Measurements from ENCODE around the gene DIRAS2. TPM values are rescaled to one million over a fixed set of nuclear protein-coding genes. Genes with fewer than 3 reads are reported as not detected.

The DIRAS2 gene
- total and polyA plus RNA-seq, 2 donors (not counting 1 experiment from before 2014, with no cell fraction given): not detected

DNA sequence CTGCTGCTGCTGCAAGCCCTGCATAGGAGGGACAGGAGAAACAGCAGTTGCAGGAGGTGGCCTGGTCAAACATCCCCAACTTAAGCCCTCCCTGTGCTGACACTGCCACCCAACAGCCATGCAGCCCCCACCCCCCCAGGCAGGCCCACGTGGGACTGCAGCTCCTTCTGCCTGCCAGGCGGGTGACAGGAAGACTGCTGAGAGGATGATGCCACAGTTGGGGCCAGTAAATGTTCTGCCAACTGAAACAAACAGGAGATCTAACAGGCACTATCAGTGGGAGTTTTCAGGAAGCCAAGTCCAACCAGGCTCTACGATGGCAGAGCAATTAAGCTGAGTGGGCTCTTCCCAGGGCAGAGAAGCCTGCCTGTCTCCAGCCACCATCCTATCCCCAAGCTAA lies 31.1 kb downstream of the DIRAS2 start:
- Histone ChIP-seq H3K27me3 (replicated peaks in 1 of 4; ENCODE audit: control extremely low read depth in 1 of 4, control insufficient read depth in 3 of 4, insufficient read depth in 4 of 4, low read length in 3 of 4) (peaks cover 0 to 3% (median 0%) of the 10 kb centered on the region in 4 experiments), H3K36me3 (replicated peaks in 1 of 2; ENCODE audit: control extremely low read depth in 1 of 2, control insufficient read depth in 1 of 2, extremely low read depth in 1 of 2, insufficient read depth in 2 of 2, low read length in 1 of 2) (no peaks in the 10 kb centered on the region), H3K79me2 (ENCODE audit: control insufficient read depth, insufficient read depth, low read length) (no peaks in the 10 kb centered on the region), H2AFZ (ENCODE audit: insufficient read depth, low read depth, low read length, poor library complexity, severe bottlenecking) (no peak overlapping the region), H3K4me2 (replicated peaks; ENCODE audit: low read depth, low read length, poor library complexity, severe bottlenecking) (no peak overlapping the region), H3K4me3 (ENCODE audit: control extremely low read depth in 1 of 5, extremely low read depth in 1 of 5, insufficient read depth in 1 of 5, low read depth in 2 of 5, low read length in 4 of 5) (no peak overlapping the region), H3K9ac (ENCODE audit: low read length) (no peak overlapping the region), H4K20me1 (ENCODE audit: control insufficient read depth, insufficient read depth, low read length, poor library complexity, severe bottlenecking) (no peaks in the 10 kb centered on the region), H3K4me1 (ENCODE audit: control insufficient read depth in 2 of 2, insufficient read depth in 2 of 2, low read length in 2 of 2) (no peaks in the 10 kb centered on the region), H3K9me3 (ENCODE audit: control extremely low read depth in 1 of 3, control insufficient read depth in 2 of 3, insufficient read depth in 1 of 3, low read length in 2 of 3) (no peaks in the 10 kb centered on the region), H3K27ac (ENCODE audit: low read length in 2 of 2) (no peak overlapping the region)
- Mint-ChIP-seq H3K4me3 (no peak overlapping the region), H3K27ac (no peak overlapping the region), H3K27me3 (peaks cover 59% of the 10 kb centered on the region), H3K9me3 (ENCODE audit: insufficient read depth) (no peaks in the 10 kb centered on the region), H3K4me1 (no peaks in the 10 kb centered on the region)
- ChIA-PET CTCF (no interaction called here), POLR2A (no interaction called here)
- no peak for ATAC-seq (ENCODE audit: low read depth)
- intact Hi-C loops (cut with micrococcal nuclease): no loop called here
- 33% methylated on average over 3 of the region's 3 CpGs for WGBS (ENCODE audit: insufficient coverage)
- no peak for DNase-seq
- TF ChIP-seq, protein P1, sequence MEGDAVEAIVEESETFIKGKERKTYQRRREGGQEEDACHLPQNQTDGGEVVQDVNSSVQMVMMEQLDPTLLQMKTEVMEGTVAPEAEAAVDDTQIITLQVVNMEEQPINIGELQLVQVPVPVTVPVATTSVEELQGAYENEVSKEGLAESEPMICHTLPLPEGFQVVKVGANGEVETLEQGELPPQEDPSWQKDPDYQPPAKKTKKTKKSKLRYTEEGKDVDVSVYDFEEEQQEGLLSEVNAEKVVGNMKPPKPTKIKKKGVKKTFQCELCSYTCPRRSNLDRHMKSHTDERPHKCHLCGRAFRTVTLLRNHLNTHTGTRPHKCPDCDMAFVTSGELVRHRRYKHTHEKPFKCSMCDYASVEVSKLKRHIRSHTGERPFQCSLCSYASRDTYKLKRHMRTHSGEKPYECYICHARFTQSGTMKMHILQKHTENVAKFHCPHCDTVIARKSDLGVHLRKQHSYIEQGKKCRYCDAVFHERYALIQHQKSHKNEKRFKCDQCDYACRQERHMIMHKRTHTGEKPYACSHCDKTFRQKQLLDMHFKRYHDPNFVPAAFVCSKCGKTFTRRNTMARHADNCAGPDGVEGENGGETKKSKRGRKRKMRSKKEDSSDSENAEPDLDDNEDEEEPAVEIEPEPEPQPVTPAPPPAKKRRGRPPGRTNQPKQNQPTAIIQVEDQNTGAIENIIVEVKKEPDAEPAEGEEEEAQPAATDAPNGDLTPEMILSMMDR (IDR thresholded peaks at IDR 0.05): no peak
- TF ChIP-seq EZH2 (IDR thresholded peaks at IDR 0.05; ENCODE audit: borderline replicate concordance, insufficient read depth, low read depth, low read length, poor library complexity, severe bottlenecking): no peak

DNA sequence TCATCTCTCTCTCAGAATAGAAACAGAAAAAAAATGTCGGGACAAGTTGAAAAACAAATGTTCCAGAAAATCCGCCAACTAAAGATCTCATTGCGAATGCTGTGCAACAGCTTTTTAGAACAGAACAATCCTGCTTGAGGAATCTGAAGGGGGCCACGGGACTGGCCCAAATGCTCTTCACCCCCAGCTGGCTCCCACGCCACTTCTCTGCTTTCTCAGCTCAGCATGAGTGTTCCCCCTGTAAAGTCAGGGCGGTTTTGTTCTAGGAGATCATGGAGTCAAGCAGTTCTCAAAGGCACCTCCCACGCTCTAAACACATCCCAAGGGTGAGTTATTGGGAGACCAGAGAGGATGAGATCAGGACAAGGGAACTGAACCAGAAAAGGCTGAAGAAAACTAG lies 31.5 kb downstream of the DIRAS2 start:
- Histone ChIP-seq H3K4me2 (replicated peaks; ENCODE audit: low read depth, low read length, poor library complexity, severe bottlenecking) (no peak overlapping the region), H3K9me3 (ENCODE audit: control extremely low read depth in 1 of 3, control insufficient read depth in 2 of 3, insufficient read depth in 1 of 3, low read length in 2 of 3) (no peaks in the 10 kb centered on the region), H3K4me1 (ENCODE audit: control insufficient read depth in 2 of 2, insufficient read depth in 2 of 2, low read length in 2 of 2) (no peaks in the 10 kb centered on the region), H3K4me3 (ENCODE audit: control extremely low read depth in 1 of 5, extremely low read depth in 1 of 5, insufficient read depth in 1 of 5, low read depth in 2 of 5, low read length in 4 of 5) (no peak overlapping the region), H3K79me2 (ENCODE audit: control insufficient read depth, insufficient read depth, low read length) (no peaks in the 10 kb centered on the region), H3K9ac (ENCODE audit: low read length) (no peak overlapping the region), H3K27me3 (replicated peaks in 1 of 4; ENCODE audit: control extremely low read depth in 1 of 4, control insufficient read depth in 3 of 4, insufficient read depth in 4 of 4, low read length in 3 of 4) (peaks cover 0 to 3% (median 0%) of the 10 kb centered on the region in 4 experiments), H2AFZ (ENCODE audit: insufficient read depth, low read depth, low read length, poor library complexity, severe bottlenecking) (no peak overlapping the region), H3K27ac (ENCODE audit: low read length in 2 of 2) (no peak overlapping the region), H4K20me1 (ENCODE audit: control insufficient read depth, insufficient read depth, low read length, poor library complexity, severe bottlenecking) (no peaks in the 10 kb centered on the region), H3K36me3 (replicated peaks in 1 of 2; ENCODE audit: control extremely low read depth in 1 of 2, control insufficient read depth in 1 of 2, extremely low read depth in 1 of 2, insufficient read depth in 2 of 2, low read length in 1 of 2) (no peaks in the 10 kb centered on the region)
- ChIA-PET POLR2A (no interaction called here), CTCF (no interaction called here)
- Mint-ChIP-seq H3K27ac (no peak overlapping the region), H3K4me3 (no peak overlapping the region), H3K27me3 (peaks cover 59% of the 10 kb centered on the region), H3K9me3 (ENCODE audit: insufficient read depth) (no peaks in the 10 kb centered on the region), H3K4me1 (no peaks in the 10 kb centered on the region)
- ATAC-seq (ENCODE audit: low read depth) (no peak), DNase-seq (no peak)
- intact Hi-C loops (cut with micrococcal nuclease): no loop called here
- no peak for TF ChIP-seq EZH2 (IDR thresholded peaks at IDR 0.05; ENCODE audit: borderline replicate concordance, insufficient read depth, low read depth, low read length, poor library complexity, severe bottlenecking)
- TF ChIP-seq, protein P1 (IDR thresholded peaks at IDR 0.05): no peak
- 95% methylated on average over 5 of the region's 7 CpGs for WGBS (ENCODE audit: insufficient coverage)
